Measurements from ENCODE around the gene SP140. TPM values are rescaled to one million over a fixed set of nuclear protein-coding genes. Genes with fewer than 3 reads are reported as not detected.

Gene SP140
- total RNA-seq, 1 experiment from 2014 or later: 2.6 TPM

GRCh38 chr2:230296917-230297316 is 71.4 kb downstream of the SP140 start:
- TF ChIP-seq CTCF (IDR thresholded peaks at IDR 0.05 in 2 of 3, conservative IDR thresholded peaks at IDR 0.05 in 1 of 3; ENCODE audit: borderline replicate concordance in 1 of 3, insufficient read depth in 1 of 3, low read depth in 2 of 3, low read length in 2 of 3) (no peak), YY1 (IDR thresholded peaks at IDR 0.05; ENCODE audit: extremely low read depth, insufficient replicate concordance, low read depth, low read length) (no peak), CBX3 (IDR thresholded peaks at IDR 0.05; ENCODE audit: low read depth) (no peak), SIN3A (IDR thresholded peaks at IDR 0.05; ENCODE audit: low read depth) (no peak)
- no peak for ATAC-seq
- CTCF ChIA-PET: no interaction called here

GRCh38 chr2:230299618-230300017 is 74.1 kb downstream of the SP140 start:
- ATAC-seq (no peak), DNase-seq (ENCODE audit: low read depth, low spot score) (no peak)
- Histone ChIP-seq H3K27ac (ENCODE audit: low read depth, low read length) (no peak overlapping the region), H3K4me1 (ENCODE audit: control insufficient read depth in 1 of 2, insufficient read depth in 2 of 2, low read length in 2 of 2) (no peaks in the 10 kb centered on the region), H3K4me3 (replicated peaks in 1 of 2; ENCODE audit: low read depth in 1 of 2, low read length in 2 of 2) (no peak overlapping the region), H4K20me1 (ENCODE audit: insufficient read depth) (no peaks in the 10 kb centered on the region), H2AFZ (ENCODE audit: low read depth, low read length, poor library complexity, severe bottlenecking) (no peak overlapping the region), H3K9ac (ENCODE audit: low read length) (no peak overlapping the region), H3K4me2 (ENCODE audit: low read length) (no peak overlapping the region), H3K36me3 (ENCODE audit: control insufficient read depth in 1 of 2, insufficient read depth in 2 of 2, low read length in 2 of 2) (no peaks in the 10 kb centered on the region), H3K27me3 (ENCODE audit: insufficient read depth, low read length) (no peaks in the 10 kb centered on the region), H3K9me2 (ENCODE audit: insufficient read depth) (no peaks in the 10 kb centered on the region), H3K79me2 (ENCODE audit: insufficient read depth, low read length) (no peaks in the 10 kb centered on the region), H3K9me3 (ENCODE audit: control insufficient read depth in 1 of 2, insufficient read depth in 1 of 2, low read depth in 1 of 2, low read length in 2 of 2) (no peaks in the 10 kb centered on the region)
- CTCF ChIA-PET: no interaction called here
- RAD21 ChIA-PET (ENCODE audit: low non-redundant PET in 1 of 2, low total read pairs in 2 of 2, uncharacterized antibody in 2 of 2, unreplicated experiment in 2 of 2): no interaction called here
- POLR2A ChIA-PET: no interaction called here
- no TSS peak for BruUV-seq (replicated peaks)
- intact Hi-C loops (cut with micrococcal nuclease): no loop called here
- TF ChIP-seq FOSL1 (IDR thresholded peaks at IDR 0.05; ENCODE audit: low read depth) (no peak), SIN3A (IDR thresholded peaks at IDR 0.05; ENCODE audit: low read depth) (no peak), POLR2AphosphoS5 (IDR thresholded peaks at IDR 0.05; ENCODE audit: low read depth, low read length) (no peak), TCF7L2 (IDR thresholded peaks at IDR 0.05; ENCODE audit: borderline replicate concordance, extremely low read depth, insufficient read depth, insufficient read length) (no peak), ZNF274 (IDR thresholded peaks at IDR 0.05; ENCODE audit: low read depth, low read length) (no peak), EZH2 (IDR thresholded peaks at IDR 0.05) (no peak), ZBTB33 (IDR thresholded peaks at IDR 0.05; ENCODE audit: extremely low read depth, insufficient replicate concordance, low read length) (no peak), JUND (IDR thresholded peaks at IDR 0.05) (no peak)
- TF ChIP-seq, protein P1, sequence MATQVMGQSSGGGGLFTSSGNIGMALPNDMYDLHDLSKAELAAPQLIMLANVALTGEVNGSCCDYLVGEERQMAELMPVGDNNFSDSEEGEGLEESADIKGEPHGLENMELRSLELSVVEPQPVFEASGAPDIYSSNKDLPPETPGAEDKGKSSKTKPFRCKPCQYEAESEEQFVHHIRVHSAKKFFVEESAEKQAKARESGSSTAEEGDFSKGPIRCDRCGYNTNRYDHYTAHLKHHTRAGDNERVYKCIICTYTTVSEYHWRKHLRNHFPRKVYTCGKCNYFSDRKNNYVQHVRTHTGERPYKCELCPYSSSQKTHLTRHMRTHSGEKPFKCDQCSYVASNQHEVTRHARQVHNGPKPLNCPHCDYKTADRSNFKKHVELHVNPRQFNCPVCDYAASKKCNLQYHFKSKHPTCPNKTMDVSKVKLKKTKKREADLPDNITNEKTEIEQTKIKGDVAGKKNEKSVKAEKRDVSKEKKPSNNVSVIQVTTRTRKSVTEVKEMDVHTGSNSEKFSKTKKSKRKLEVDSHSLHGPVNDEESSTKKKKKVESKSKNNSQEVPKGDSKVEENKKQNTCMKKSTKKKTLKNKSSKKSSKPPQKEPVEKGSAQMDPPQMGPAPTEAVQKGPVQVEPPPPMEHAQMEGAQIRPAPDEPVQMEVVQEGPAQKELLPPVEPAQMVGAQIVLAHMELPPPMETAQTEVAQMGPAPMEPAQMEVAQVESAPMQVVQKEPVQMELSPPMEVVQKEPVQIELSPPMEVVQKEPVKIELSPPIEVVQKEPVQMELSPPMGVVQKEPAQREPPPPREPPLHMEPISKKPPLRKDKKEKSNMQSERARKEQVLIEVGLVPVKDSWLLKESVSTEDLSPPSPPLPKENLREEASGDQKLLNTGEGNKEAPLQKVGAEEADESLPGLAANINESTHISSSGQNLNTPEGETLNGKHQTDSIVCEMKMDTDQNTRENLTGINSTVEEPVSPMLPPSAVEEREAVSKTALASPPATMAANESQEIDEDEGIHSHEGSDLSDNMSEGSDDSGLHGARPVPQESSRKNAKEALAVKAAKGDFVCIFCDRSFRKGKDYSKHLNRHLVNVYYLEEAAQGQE (IDR thresholded peaks at IDR 0.05; ENCODE audit: low read depth): no peak

More at GRCh38 chr2:230296917-230297316, 71.4 kb downstream of the SP140 start:
- ChIA-PET POLR2A (no interaction called here), RAD21 (ENCODE audit: low non-redundant PET in 1 of 2, low total read pairs in 2 of 2, uncharacterized antibody in 2 of 2, unreplicated experiment in 2 of 2) (no interaction called here)
- Histone ChIP-seq H3K79me2 (ENCODE audit: insufficient read depth, low read length) (no peaks in the 10 kb centered on the region), H3K4me3 (replicated peaks in 1 of 2; ENCODE audit: low read depth in 1 of 2, low read length in 2 of 2) (no peak overlapping the region), H3K27ac (ENCODE audit: low read depth, low read length) (no peak overlapping the region), H3K4me2 (ENCODE audit: low read length) (no peak overlapping the region), H3K9me2 (ENCODE audit: insufficient read depth) (no peaks in the 10 kb centered on the region), H3K27me3 (ENCODE audit: insufficient read depth, low read length) (no peaks in the 10 kb centered on the region), H3K9ac (ENCODE audit: low read length) (no peak overlapping the region), H4K20me1 (ENCODE audit: insufficient read depth) (no peaks in the 10 kb centered on the region), H3K4me1 (ENCODE audit: control insufficient read depth in 1 of 2, insufficient read depth in 2 of 2, low read length in 2 of 2) (no peaks in the 10 kb centered on the region), H3K36me3 (ENCODE audit: control insufficient read depth in 1 of 2, insufficient read depth in 2 of 2, low read length in 2 of 2) (no peaks in the 10 kb centered on the region), H3K9me3 (ENCODE audit: control insufficient read depth in 1 of 2, insufficient read depth in 1 of 2, low read depth in 1 of 2, low read length in 2 of 2) (no peaks in the 10 kb centered on the region), H2AFZ (ENCODE audit: low read depth, low read length, poor library complexity, severe bottlenecking) (no peak overlapping the region)
- DNase-seq (ENCODE audit: low read depth, low spot score): no peak
- intact Hi-C loops (cut with micrococcal nuclease): no loop called here
- no TSS peak for BruUV-seq (replicated peaks)
